ENCODE data around the gene FGD3.
A peak's percentile ranks its signal among the peaks of the same experiment; 100 is the strongest.

Gene FGD3

GRCh38 chr9:93020151-93020550 lies 72.8 kb downstream of the FGD3 start:
- Mint-ChIP-seq H3K9me3 (no peaks in the 10 kb centered on the region), H3K27me3 (no peaks in the 10 kb centered on the region), H3K4me3 (no peak overlapping the region), H3K4me1 (ENCODE audit: low read depth) (peaks cover 48% of the 10 kb centered on the region), H3K36me3 (ENCODE audit: low read depth) (peaks cover 88% of the 10 kb centered on the region), H3K27ac (peak overlapping the region; percentile 87)
- peak; percentile 22 for DNase-seq

GRCh38 chr9:93020771-93021670 lies 73.7 kb downstream of the FGD3 start:
- H3K36me3 Mint-ChIP-seq (ENCODE audit: low read depth) = peaks cover 86% of the 10 kb centered on the region
- no peak for DNase-seq
- peak overlapping the region; percentile 87 for H3K27ac Mint-ChIP-seq
- H3K4me3 Mint-ChIP-seq = no peak overlapping the region
- H3K27me3 Mint-ChIP-seq = no peaks in the 10 kb centered on the region
- peaks cover 55% of the 10 kb centered on the region for H3K4me1 Mint-ChIP-seq (ENCODE audit: low read depth)
- H3K9me3 Mint-ChIP-seq = no peaks in the 10 kb centered on the region

DNA sequence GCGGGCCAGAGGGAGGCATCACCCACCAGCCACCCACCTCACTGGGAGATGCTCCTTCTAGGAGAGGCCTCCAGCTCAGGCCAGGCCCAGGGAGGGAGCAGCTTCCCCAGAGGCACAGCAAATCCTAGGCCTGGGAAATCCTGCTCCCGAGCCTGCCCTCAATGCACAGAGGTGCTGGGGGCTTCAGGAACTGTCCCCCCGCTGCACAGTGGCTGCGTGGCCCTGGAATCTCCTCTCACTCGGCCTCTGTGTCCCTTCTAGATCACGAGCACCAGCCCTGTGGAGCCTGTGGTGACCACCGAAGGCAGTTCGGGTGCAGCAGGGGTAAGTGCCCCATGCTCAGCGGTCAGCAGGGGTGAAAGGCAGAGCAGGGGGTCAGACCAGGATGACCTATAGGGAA lies 74.7 kb downstream of the FGD3 start:
- H3K36me3 Mint-ChIP-seq (ENCODE audit: low read depth) = peaks cover 89% of the 10 kb centered on the region
- peaks cover 65% of the 10 kb centered on the region for H3K4me1 Mint-ChIP-seq (ENCODE audit: low read depth)
- DNase-seq = no peak
- no peaks in the 10 kb centered on the region for H3K9me3 Mint-ChIP-seq
- H3K27ac Mint-ChIP-seq = peak overlapping the region; percentile 95
- H3K4me3 Mint-ChIP-seq = no peak overlapping the region
- H3K27me3 Mint-ChIP-seq = no peaks in the 10 kb centered on the region

DNA sequence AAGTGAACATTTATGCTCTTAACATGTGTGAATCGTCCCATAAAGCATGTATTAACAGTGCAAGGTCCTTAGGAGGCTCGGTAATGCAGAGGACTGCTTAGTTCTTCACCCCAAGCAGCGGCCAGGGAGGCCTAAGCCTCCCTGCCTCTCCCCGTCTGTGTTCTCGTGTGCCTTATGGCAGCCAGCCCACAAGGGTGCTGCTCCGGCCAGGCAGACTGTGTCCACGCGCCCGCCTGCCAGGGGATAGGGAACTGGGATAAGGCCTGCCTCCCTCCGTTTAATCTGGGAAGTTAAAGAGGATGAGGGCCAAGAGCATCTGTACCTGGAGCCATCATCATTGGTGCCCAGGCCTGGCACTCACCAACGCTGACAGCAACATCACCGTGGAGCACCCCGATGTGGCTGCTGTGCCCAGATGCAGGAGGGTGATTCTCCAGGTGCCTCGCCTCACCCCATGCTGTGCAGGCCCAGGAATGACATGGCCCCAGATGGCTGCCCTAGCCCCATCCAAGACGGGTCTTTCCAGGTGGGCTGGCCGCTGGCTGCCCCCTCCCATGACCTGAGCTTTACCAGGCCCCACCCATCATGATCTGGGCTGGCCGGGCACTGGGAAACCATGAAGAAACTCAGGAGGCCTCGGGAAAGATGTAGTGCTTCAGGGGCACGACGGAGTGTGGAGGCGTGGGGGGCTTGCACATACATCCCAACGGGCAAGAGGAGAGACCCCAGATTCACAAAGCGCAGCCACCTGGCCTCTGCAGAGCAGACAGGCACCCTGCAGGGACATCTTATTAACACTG lies 75.6 kb downstream of the FGD3 start:
- H3K27ac Mint-ChIP-seq = peak overlapping the region; percentile 95
- DNase-seq = no peak
- H3K9me3 Mint-ChIP-seq = no peaks in the 10 kb centered on the region
- H3K27me3 Mint-ChIP-seq = no peaks in the 10 kb centered on the region
- peaks cover 85% of the 10 kb centered on the region for H3K36me3 Mint-ChIP-seq (ENCODE audit: low read depth)
- peaks cover 71% of the 10 kb centered on the region for H3K4me1 Mint-ChIP-seq (ENCODE audit: low read depth)
- H3K4me3 Mint-ChIP-seq = no peak overlapping the region

- H3K4me1 Mint-ChIP-seq (ENCODE audit: low read depth) = peaks cover 73% of the 10 kb centered on the region
- no peak overlapping the region for H3K4me3 Mint-ChIP-seq
- peak overlapping the region; percentile 95 for H3K27ac Mint-ChIP-seq
Observed at GRCh38 chr9:93023521-93023815, 76.1 kb downstream of the FGD3 start.

DNA sequence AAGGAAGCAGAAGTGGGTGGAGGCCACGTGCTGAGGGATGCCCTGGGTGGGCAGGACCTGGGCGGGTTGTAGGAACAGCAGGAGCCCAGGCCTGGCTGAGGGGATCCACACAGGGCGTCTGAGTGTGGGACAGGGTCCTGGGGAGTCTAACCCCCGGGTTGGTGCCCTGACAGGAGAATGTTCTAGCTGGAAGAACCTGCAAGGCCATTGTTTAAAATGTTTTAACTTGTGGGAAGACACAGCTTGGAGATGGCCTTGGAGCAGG lies 77.3 kb downstream of the FGD3 start:
- H3K4me3 Mint-ChIP-seq = no peak overlapping the region
- H3K4me1 Mint-ChIP-seq (ENCODE audit: low read depth) = peaks cover 75% of the 10 kb centered on the region
- no peak for DNase-seq
- H3K9me3 Mint-ChIP-seq = no peaks in the 10 kb centered on the region
- peaks cover 79% of the 10 kb centered on the region for H3K36me3 Mint-ChIP-seq (ENCODE audit: low read depth)
- peak overlapping the region; percentile 95 for H3K27ac Mint-ChIP-seq
- no peaks in the 10 kb centered on the region for H3K27me3 Mint-ChIP-seq

More at GRCh38 chr9:93023521-93023815, 76.1 kb downstream of the FGD3 start:
- peaks cover 84% of the 10 kb centered on the region for H3K36me3 Mint-ChIP-seq (ENCODE audit: low read depth)
- H3K27me3 Mint-ChIP-seq = no peaks in the 10 kb centered on the region
- DNase-seq = no peak
- H3K9me3 Mint-ChIP-seq = no peaks in the 10 kb centered on the region

GRCh38 chr9:93024986-93025630 lies 77.8 kb downstream of the FGD3 start:
- Mint-ChIP-seq H3K27ac (peak overlapping the region; percentile 95), H3K9me3 (no peaks in the 10 kb centered on the region), H3K27me3 (no peaks in the 10 kb centered on the region), H3K4me1 (ENCODE audit: low read depth) (peaks cover 79% of the 10 kb centered on the region), H3K36me3 (ENCODE audit: low read depth) (peaks cover 79% of the 10 kb centered on the region), H3K4me3 (no peak overlapping the region)
- DNase-seq = no peak

- no peak for DNase-seq
- Mint-ChIP-seq H3K4me1 (ENCODE audit: low read depth) (peaks cover 80% of the 10 kb centered on the region), H3K27me3 (no peaks in the 10 kb centered on the region), H3K27ac (peak overlapping the region; percentile 95), H3K36me3 (ENCODE audit: low read depth) (peaks cover 77% of the 10 kb centered on the region), H3K4me3 (no peak overlapping the region), H3K9me3 (no peaks in the 10 kb centered on the region)
Observed at GRCh38 chr9:93025736-93026135, 78.4 kb downstream of the FGD3 start.

DNA sequence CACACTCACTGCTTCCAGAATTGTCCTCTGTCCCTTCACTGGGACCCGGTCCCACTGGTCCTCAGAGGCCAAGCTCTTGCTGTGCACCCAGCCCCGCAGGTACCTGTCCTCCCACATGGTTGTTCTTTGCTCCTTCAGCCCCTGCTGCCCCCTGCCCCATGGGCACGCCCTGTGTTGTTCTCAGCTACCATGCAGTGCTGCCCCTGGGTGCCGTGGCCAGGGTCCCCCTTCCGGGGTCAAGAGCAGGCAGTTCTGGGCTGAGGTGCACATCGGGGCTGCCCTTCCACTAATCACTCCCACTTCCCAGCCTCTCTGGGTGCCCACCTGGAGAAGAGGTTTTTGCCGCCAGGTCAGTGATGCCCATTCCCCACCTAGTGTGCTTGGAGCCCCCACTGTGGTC lies 79.3 kb downstream of the FGD3 start:
- H3K4me1 Mint-ChIP-seq (ENCODE audit: low read depth) = peaks cover 76% of the 10 kb centered on the region

GRCh38 chr9:93027750-93028149 lies 80.4 kb downstream of the FGD3 start:
- no peak overlapping the region for H3K4me3 Mint-ChIP-seq

More for the DNA sequence above, 79.3 kb downstream of the FGD3 start:
- H3K27ac Mint-ChIP-seq = peak overlapping the region; percentile 95
- DNase-seq = no peak
- H3K4me3 Mint-ChIP-seq = no peak overlapping the region
- no peaks in the 10 kb centered on the region for H3K27me3 Mint-ChIP-seq
- no peaks in the 10 kb centered on the region for H3K9me3 Mint-ChIP-seq
- peaks cover 78% of the 10 kb centered on the region for H3K36me3 Mint-ChIP-seq (ENCODE audit: low read depth)

GRCh38 chr9:93028448-93029006 lies 81.2 kb downstream of the FGD3 start:
- peaks cover 75% of the 10 kb centered on the region for H3K36me3 Mint-ChIP-seq (ENCODE audit: low read depth)
- H3K27me3 Mint-ChIP-seq = no peaks in the 10 kb centered on the region
- peaks cover 72% of the 10 kb centered on the region for H3K4me1 Mint-ChIP-seq (ENCODE audit: low read depth)
- H3K4me3 Mint-ChIP-seq = peak overlapping the region; percentile 53
- peak; percentile 56 for DNase-seq
- H3K27ac Mint-ChIP-seq = peak overlapping the region; percentile 95
- H3K9me3 Mint-ChIP-seq = no peaks in the 10 kb centered on the region

More at GRCh38 chr9:93027750-93028149, 80.4 kb downstream of the FGD3 start:
- DNase-seq = no peak
- Mint-ChIP-seq H3K27me3 (no peaks in the 10 kb centered on the region), H3K27ac (peak overlapping the region; percentile 95), H3K36me3 (ENCODE audit: low read depth) (peaks cover 79% of the 10 kb centered on the region), H3K4me1 (ENCODE audit: low read depth) (peaks cover 78% of the 10 kb centered on the region), H3K9me3 (no peaks in the 10 kb centered on the region)

- Mint-ChIP-seq H3K4me1 (ENCODE audit: low read depth) (peaks cover 61% of the 10 kb centered on the region), H3K36me3 (ENCODE audit: low read depth) (peaks cover 80% of the 10 kb centered on the region), H3K4me3 (no peak overlapping the region), H3K27me3 (no peaks in the 10 kb centered on the region), H3K27ac (peak overlapping the region; percentile 71), H3K9me3 (no peaks in the 10 kb centered on the region)
- no peak for DNase-seq
Observed at GRCh38 chr9:93030642-93031628, 83.6 kb downstream of the FGD3 start.

GRCh38 chr9:93031629-93032430 lies 84.5 kb downstream of the FGD3 start:
- Mint-ChIP-seq H3K27me3 (no peaks in the 10 kb centered on the region), H3K4me1 (ENCODE audit: low read depth) (peaks cover 60% of the 10 kb centered on the region), H3K27ac (peak overlapping the region; percentile 83), H3K36me3 (ENCODE audit: low read depth) (peaks cover 75% of the 10 kb centered on the region), H3K4me3 (no peak overlapping the region), H3K9me3 (no peaks in the 10 kb centered on the region)
- DNase-seq = no peak
